Germinal center (tissue), 1 donor: ENCODE measurements around the gene SCARB1.

ENCODE experiments used
- DNase-seq: peaks from one replicate; pipeline ENCODE4 v3.0.0; 2012; ENCODE audit warnings: mixed read lengths, low spot score

Gene SCARB1

DNA sequence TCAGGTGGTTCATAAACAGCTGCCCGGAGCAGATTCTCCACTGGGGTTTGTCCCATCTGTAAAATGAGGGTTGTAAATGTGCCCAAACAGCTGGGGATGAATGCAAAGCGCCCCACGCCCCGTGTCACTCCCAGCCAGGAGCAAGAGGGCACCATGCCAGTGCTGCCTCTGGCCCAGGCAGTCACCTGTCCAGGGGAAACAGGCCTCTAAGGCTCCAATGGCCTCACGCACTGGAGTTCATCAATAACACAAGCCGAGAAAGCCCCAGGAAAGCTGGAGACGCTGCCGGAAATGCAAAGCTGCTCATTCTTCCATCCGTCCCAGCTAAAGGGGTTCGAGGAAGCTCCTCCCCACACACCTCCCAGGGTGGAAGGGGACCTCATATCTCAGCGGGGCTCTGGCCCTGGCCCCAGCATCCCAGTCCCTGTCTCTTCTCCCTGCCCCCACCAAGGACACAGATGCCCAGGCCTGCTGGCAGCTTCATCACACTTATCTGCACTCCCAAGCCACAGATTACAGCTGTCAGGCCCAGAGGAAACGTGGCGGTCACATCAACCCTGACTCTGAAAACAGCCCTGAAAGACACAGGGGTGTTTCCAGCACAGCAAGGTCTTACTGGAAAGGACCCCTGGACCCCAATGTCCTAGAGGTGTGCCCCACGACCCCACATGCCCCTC lies 21.5 kb downstream of the SCARB1 start:
- no peak for DNase-seq

DNA sequence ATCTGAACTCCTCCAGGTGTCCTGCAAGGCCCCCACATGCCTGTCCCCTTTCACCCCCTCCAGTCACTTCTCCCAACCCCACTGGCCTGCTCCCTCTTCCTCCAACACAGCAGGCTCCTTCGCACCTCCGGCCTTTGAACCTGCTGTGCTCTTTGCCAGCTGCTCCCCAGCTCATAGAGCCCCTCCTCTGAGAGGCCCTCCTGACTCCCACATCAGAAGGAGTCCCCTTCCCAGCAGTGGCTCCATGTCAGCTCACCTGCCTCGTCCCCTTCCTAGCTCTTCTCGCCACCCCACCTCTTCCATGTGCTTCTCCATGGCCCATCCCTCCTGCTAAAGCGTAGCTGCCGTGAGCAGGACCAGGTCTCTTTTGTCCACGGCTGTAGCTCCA lies 22.1 kb downstream of the SCARB1 start:
- no peak for DNase-seq

DNA sequence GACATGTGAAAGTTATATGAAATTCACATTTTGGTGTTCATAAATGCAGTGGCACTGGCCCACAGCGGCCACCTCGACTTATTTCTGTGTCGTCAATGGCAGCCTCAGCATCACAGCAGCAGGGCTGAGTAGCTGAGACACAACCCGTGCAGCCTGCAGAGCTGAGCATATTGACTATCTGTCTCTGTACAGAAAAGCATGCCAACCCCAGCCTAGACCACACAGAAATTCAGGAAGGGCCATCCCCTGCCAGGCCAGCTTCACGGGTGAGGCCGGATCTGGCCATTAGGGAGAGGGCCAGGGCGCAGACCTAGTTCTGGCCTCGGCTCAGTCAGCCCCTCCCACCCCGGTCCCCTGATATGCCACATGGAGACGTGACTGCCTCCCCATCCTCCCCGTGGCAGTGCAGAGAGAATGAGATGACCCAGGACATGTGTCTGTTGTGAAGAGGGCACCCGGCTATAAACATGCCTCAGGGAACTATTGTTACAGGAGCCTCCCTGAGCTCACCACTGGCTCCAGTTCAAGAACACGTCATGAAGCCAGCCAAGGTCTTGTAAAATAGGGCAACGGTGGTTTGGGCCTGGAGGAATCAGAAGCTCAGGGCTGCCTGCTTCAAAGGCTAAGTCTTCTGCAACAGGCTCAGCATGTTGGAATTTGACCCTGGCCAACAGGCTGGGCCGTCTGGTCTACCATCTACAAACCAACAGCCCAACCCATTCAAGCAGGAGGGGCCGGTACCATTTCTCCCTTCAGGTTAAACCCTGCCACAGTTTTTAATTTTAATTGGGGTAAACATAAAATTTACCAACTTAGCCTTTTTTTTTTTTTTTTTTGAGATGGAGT lies 25.5 kb downstream of the SCARB1 start:
- DNase-seq, result no peak

DNA sequence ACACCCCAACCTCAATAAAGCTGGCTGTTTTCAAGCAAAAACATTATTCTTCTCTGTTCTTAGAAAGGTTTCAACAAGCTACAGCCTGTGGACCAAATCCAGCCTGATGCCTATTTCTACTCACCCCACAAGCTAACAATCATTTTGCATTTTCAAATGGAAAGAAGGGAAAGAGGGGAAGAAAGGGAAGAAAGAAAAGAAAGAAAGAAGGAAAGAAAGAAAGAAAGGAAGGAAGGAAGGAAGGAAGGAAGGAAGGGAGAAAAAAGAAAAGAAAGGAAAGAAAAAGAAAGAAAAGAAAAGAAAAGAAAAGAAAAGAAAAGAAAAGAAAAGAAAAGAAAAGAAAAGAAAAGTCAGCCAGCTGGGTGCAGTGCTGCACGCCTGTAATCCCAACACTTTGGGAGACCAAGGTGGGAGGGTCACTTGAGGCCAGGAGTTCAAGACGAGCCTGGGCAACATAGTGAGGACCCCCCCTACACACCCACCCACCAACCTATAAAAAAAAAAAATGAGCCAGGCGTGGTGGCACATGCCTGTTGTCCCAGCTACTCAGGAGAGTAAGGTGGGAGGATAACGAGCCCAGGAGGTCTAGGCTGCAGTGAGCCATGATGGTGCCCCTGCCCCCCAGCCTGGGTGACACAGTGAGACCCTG lies 26.3 kb downstream of the SCARB1 start:
- DNase-seq, result no peak

DNA sequence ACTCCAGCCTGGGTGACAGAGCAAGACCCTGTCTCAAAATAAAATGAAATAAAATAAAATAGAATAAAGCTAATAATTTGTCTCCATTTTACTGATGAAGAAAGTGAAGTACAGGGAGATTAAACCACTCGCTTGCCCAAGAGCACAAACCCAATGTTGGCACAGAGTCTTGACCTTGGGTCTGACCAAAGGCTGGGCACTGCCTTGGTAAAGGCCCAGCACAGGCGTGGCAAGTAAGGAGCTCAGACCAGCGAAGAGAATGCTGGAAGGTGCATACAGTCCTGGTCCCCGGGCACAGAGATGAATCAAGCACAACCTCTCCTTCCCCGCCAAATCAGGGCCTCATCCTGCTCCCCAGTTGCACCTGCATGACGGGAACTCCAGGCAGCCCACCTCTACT lies 26.9 kb downstream of the SCARB1 start:
- no peak for DNase-seq

DNA sequence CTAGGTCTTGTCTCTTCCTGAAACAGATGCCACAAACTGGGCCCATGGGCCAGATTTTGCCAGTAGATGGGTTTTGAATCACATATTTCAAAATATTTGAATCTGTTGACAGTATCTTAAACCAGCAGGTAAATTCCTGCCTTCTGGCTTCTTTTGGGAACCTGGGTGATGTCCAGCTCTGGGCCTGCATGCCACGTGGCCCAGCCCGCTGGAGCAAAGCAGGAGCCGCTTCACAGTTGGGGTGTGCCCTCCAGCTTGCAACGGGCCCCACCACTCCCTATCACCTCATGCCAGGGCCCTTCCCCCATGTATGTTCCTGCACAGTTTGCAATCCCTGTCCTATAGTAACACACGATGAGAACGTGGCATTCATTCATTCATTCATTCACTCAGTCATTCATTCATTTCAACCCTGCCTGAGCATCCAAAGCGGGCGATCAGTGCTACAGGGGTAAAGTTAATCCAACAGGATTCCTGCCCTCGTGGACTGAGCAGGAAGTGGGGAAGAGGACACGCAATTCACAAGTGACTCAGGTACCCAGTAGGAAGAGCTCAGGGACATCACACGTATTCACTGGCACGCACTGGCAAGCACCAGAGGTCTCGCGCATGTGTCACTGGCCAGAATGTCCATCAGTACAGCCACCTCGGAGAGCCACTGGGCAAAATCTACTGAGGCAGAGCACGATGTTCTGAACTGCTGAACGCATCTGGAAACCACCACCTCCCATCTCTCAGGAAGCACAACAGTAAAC lies 27.8 kb downstream of the SCARB1 start:
- no peak for DNase-seq

DNA sequence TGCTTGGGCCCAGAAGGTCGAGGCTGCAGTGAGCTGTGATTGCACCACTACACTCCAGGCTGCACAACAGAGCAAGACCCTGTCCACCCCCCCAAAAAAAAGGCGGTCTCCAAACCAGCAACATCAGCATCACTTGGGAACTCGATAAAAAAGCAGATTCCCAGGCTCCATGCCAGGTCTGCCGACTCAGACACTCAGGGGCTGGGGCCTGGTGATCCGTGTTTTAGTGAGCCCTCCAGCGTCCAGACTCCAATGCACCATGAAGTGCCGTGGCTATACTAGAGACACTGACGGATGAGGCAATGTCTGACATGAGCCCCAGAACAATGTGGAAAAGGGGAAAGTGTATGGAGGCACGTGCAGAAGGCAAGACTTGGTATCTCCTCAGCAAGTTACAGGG lies 28.8 kb downstream of the SCARB1 start:
- DNase-seq, result no peak

DNA sequence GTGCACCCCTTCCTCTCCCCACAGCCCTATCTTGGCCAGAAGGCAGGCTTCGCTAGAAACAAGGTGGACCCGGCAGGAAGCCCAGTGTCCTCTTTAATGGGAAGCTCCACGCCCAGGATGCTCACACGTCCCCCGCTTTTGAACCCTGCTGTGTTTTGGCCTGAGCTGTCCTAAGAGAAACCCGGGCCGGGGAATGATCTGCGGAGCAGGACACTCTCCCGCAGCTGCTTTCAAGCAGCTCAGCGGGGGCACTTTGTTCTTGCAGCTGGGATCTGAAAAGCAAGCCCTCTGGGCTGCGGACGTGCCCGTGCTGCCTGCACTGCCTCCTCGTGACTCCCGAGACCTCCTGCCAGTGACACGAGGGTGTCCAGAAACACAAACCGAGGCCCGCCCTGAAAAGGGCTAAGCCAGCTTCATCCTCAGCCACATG lies 30.0 kb downstream of the SCARB1 start:
- DNase-seq, result no peak

DNA sequence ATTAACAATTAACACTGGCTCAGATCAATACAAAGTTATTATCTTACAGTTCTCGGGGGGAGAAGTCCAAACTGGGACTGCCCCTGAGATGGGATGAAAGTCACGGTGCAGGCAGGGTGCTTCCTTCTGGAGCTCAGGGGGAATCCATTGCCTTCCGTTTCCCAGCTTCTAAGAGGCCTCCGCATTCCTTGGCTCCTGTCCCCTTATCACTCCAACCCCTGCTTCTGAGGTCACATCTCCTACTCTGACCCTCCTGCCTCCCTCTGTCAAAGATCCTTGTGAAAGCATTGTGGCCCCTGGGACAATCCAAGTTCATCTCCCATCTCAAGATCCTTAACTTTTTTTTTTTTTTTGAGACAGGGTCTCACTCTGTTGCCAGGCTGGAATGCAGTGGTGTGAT lies 30.8 kb downstream of the SCARB1 start:
- DNase-seq, result no peak

DNA sequence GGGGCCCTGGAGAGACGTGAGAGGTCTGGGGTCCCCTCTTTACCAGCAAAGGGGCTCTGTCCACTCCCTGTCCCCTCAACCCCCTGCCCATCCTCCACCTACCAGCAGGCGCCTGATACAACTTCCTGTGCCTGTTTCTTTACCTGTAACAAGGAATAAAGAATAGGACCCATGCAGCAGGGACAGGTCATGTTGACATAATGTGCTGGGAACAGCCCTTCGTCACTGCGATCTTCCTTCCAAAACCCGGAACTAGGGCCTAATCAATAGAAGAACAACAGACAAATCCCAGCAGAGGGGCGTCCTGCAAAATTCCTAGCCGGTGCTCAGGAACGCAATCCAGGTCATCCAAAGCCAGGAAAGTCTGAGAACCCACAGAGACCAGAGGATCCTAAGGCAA lies 32.1 kb downstream of the SCARB1 start:
- no peak for DNase-seq

DNA sequence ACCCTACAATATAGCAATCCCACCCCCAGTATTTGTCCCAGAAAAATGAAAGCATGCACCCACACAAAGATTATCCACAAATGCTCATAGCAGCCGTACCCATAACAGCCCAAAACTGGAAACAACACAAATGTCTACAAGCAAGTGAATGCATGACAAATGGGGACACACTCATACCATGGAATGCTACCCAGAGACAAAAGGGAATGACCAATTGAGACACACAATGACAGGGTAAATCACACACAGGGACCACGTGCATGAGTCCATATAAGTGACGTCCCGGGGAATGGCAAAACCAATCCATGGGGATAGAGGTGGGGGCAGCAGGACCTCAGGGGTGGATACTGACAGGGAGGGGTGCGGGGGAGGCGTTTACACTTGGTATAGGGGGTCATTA lies 33.4 kb downstream of the SCARB1 start:
- DNase-seq, result no peak

DNA sequence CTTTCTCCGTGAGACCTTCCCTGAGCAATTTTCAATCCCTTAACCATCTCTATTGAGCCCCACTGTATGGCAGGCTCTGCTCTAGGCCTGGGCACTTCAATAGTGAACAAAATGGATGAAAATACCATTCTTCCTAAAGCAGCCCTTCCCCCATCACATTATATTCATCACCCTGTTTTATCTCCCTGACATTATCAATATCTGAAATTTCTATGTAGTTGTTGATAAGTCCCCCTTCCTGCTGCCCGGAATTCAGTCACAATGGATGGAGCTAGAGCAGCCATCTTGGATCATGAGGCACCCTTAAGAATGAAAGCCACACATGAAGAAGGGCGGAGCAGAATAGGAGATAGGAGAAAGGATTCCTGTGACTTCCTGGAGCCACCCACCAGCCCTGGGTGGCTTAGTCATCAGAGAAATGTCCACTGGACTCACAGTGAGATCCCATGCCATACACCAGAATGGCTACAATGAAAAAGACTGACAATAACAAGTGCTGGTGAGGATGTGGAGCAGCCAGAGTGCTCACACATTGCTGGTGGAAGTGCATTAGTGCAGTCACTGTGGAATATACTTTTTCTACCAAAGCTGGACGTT lies 33.9 kb downstream of the SCARB1 start:
- no peak for DNase-seq

DNA sequence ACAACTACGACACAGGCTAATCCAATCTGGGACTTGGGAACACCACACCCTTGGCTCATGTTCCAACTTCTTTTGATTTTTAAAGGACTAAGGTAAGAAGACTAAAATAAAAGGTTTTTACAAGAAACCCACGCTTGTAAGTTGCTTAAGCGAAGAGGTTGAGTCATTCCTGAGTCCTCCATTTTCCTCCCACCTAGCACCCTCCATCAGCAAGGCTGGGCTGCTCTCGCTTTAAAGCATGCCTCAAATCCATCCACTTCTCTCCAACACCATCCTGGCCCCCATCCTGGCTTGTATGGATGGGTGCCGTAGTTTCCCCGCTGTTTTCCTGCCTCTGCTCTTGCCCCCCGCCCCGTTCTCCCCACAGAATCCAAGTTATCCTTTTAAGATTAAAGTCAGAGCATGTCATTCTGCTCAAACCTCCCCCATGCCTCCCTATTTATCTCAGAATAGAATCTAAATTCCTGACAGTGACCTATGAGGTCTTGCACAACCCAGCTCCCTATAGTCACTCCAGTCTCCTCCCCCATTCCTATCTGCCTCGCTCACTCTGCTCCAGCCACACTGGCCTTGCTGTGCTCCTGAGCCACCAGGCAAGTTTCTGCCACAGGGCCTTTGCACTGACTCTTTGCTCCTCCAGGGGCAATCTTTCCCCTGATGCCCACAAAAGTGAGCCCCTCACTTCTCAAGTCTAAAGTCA lies 34.5 kb downstream of the SCARB1 start:
- DNase-seq, result no peak

DNA sequence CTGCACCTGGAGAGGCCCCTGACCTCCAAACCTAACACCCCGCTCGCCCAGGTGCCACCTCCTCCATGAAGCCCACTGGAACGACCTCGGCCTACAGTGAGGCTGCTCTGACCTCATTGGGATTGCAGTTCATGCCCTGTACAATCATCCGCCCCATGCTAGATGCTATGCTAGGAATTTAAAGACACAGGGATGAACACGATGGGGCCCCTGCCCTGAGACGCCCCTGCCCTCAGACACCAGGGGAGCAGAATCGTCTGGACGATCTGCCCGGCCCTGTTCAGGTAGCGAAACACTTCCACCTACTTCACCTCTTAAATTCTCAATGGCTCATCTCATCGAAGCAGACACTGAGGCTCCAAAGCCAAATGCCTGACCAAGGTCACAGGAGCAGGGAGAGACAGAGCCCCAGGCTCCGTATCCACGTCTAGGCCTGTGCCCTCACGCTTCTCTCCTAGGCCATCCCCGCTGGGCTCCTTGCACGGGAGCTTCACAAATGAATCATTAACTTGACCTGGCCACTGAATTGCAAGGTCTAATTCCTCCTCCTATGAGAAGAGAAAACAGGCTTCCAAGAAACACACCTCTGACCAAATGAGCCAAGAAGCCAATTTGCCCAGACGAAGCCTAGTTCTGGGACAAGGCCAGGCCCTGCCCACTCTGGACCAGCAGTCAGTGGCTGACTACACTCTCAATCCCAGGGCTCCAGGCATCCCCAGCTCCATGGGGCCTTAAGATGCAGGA lies 35.2 kb downstream of the SCARB1 start:
- no peak for DNase-seq

DNA sequence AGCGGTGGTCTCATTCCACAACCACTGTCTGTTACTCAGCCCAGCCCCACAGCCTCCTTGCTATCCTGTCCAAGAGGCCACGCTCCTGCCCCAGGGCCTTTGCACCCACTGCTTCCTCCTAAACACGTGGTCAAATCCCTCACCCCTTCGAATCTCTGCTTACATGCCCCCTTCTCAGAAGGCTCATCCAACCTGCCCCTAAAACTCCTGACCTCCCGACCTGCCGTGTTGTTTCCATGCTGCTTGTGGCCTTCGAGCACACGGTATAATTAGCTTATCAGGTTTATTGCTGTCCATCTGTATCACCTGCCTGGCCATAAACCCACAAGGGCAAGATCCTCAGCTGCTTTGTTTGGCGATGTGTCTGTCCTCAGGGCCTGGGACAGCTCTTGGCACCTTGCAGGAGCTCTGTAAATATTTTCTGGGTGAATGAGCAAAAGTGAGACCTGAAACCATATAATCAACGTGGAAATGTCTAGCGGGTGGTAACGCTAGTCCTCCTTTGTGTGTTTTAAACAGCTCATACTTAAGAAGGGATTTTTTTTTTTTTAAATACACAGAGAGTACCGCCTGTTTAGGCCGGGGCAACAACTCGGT lies 36.0 kb downstream of the SCARB1 start:
- no peak for DNase-seq

DNA sequence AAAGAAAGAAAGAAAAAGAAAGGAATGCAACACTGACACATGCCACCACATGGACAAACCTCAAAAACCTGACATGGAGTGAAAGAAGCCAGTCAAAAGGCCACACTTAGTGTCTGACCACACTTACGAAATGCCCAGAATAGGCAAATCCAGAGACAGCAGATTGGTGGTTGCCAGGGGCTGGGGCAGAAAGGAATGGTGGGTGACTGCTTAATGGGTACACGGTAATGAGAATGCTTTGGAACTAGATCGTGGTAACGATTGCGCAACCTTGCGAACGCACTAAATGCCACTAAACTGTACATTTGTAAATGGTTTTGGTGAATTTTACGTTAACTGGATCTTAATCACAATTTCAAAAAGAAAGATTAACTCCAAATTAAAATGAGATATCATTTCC lies 39.5 kb downstream of the SCARB1 start:
- no peak for DNase-seq

DNA sequence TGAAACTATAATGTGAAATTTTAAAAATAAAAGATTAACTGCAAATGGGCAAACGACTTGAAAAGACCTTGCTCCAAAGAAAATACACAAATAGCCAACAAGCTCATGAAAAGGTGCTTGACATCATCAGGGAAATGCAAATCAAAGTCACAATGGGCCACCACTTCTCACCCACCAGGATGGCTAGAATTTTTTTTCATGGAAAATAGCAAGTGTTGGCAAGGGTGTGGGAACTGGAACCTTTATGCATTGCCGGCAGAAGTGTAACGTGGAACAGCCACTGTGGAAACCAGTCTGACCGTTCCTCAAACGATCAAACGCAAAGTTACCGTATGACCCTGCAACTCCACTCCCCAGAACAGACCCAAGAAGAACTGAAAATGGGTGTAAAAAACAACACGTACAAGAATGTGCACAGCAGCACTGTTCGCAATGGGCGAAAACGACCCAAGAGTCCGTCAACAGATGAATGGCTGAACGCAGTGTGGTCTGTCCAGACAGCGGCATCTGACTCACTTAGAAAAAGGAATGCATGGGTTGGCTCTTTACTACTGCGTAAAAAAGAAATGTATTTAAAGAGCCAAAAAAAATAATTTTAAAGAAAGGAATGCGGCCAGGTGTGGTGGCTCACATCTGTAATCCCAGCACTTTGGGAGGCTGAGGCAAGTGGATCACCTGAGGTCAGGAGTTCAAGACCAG lies 40.2 kb downstream of the SCARB1 start:
- no peak for DNase-seq

DNA sequence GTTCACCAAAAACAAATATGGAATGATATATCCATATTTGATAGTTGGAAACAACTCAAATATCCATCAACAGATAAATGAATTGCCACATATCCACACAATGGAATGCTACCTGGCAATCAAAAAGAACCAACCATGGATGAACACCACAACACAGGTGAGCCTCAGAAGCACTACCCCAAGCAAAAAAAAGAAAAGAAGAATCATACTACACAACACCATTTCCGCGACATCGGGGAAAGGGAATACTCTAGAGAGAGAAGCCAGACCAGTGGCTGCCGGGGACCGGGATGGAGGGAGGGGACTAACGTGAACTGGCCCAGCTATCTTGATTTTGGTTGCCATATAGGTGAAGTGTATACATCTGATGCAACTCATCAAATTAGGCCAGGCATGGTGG lies 41.4 kb downstream of the SCARB1 start:
- DNase-seq, result no peak
